T-cell (primary cell): ENCODE results near the gene GOLGA2. TPM values are rescaled to one million over a fixed set of nuclear protein-coding genes. Genes with fewer than 3 reads are reported as not detected.

Source experiments
- ATAC-seq, 4 experiments: fragments of 200-7000 bp in 3 of 4; fragments of 150-1000 bp in 1 of 4; cut with Tn5 transposase; replicated peaks in 1 of 4; 1 replicate in 3 of 4; 2 replicates in 1 of 4; pipeline ENCODE4 v1.10.0; 2021; ENCODE audit warnings: moderate library complexity in 3 of 4, mild to moderate bottlenecking in 2 of 4, moderate number of reproducible peaks in 1 of 4
- CTCF ChIA-PET, 2 donors: fragments of 300-600 bp; sonication (Branson Sonifier 250); formaldehyde crosslinking; loops; one replicate each; lab custom pipeline; 2022; ENCODE audit warnings: antibody characterized with exemption in 2 of 2; lab: Charles Lee
- POLR2A ChIA-PET, 2 donors: fragments of 300-600 bp; sonication (Branson Sonifier 250); formaldehyde crosslinking; loops; one replicate each; lab custom pipeline; 2022; ENCODE audit warnings: antibody characterized with exemption in 2 of 2; lab: Charles Lee
- DNase-seq, 35 experiments: peaks; one replicate each; pipeline versions ENCODE4 v3.0.0 to v3.0.0-alpha.2; 2013 to 2023
- H3K27ac ChIP-seq: one replicate; pipeline ENCODE4 v1.5.1; 2013; ENCODE audit warnings: low read length
- H3K27me3 ChIP-seq, 2 experiments: replicated peaks in 1 of 2; 1 replicate in 1 of 2; 2 replicates in 1 of 2; pipeline versions ENCODE4 v1.6.1 to v1.7.0; 2013; ENCODE audit warnings: low read length in 1 of 2, mixed read lengths in 1 of 2; ENCODE audit not compliant: control insufficient read depth in 2 of 2, insufficient read depth in 2 of 2; ENCODE audit errors: extremely low read depth in 1 of 2
- H3K36me3 ChIP-seq, 2 donors: 1 replicate in 1 of 2; 2 replicates in 1 of 2; pipeline versions ENCODE4 v1.6.1 to v1.7.0; 2013; ENCODE audit warnings: low read length in 1 of 2; ENCODE audit not compliant: control insufficient read depth in 2 of 2, insufficient read depth in 1 of 2; ENCODE audit errors: extremely low read depth in 1 of 2
- H3K4me1 ChIP-seq, 2 experiments: 1 replicate in 1 of 2; 2 replicates in 1 of 2; pipeline versions ENCODE4 v1.6.1 to v1.7.0; 2013; ENCODE audit warnings: low read length in 2 of 2, mixed read lengths in 1 of 2; ENCODE audit not compliant: insufficient read depth in 2 of 2, control insufficient read depth in 1 of 2; ENCODE audit errors: extremely low read depth in 1 of 2
- H3K4me3 ChIP-seq, 2 donors: 1 replicate in 1 of 2; 2 replicates in 1 of 2; pipeline versions ENCODE4 v1.5.1 to v1.7.0; 2013; ENCODE audit warnings: mild to moderate bottlenecking in 2 of 2, low read length in 1 of 2, moderate library complexity in 1 of 2; ENCODE audit not compliant: control insufficient read depth in 1 of 2; ENCODE audit errors: extremely low read depth in 1 of 2
- H3K9me3 ChIP-seq: 2 replicates; pipeline ENCODE4 v1.7.0; 2013
- H3K27ac Mint-ChIP-seq, 2 donors: one replicate each; pipeline ENCODE4 v1.8.0; 2020 to 2021; ENCODE audit warnings: mild to moderate bottlenecking in 2 of 2, mixed read lengths in 2 of 2
- H3K27me3 Mint-ChIP-seq, 2 donors: one replicate each; pipeline ENCODE4 v1.8.0; 2021 to 2022; ENCODE audit warnings: mixed read lengths in 2 of 2
- H3K36me3 Mint-ChIP-seq: one replicate; pipeline ENCODE4 v1.8.0; 2021; ENCODE audit warnings: mixed read lengths
- H3K4me1 Mint-ChIP-seq, 3 donors: one replicate each; pipeline ENCODE4 v1.8.0; 2020 to 2022; ENCODE audit warnings: mixed read lengths in 3 of 3, mild to moderate bottlenecking in 1 of 3
- H3K4me3 Mint-ChIP-seq, 3 donors: one replicate each; pipeline ENCODE4 v1.8.0; 2020 to 2022; ENCODE audit warnings: mild to moderate bottlenecking in 3 of 3, mixed read lengths in 3 of 3, moderate library complexity in 3 of 3
- H3K9me3 Mint-ChIP-seq, 3 donors: one replicate each; pipeline ENCODE4 v1.8.0; 2020 to 2022; ENCODE audit warnings: mixed read lengths in 3 of 3
- WGBS: methylation state at CpG from one replicate; pipeline ENCODE4 v1.1.5; 2013; ENCODE audit warnings: missing lambda C conversion rate; ENCODE audit not compliant: insufficient coverage; 5-methylcytosine and 5-hydroxymethylcytosine counted together
- total RNA-seq, 35 experiments: library from RNA in 6 of 35; stranded (reverse) in 6 of 35; fragments of 120-200 nt in 1 of 35; gene quantifications; one replicate each; pipeline versions ENCODE4 v1.2.1 to v1.2.4 and lab custom pipeline; 2013 to 2026

Gene GOLGA2, protein sequence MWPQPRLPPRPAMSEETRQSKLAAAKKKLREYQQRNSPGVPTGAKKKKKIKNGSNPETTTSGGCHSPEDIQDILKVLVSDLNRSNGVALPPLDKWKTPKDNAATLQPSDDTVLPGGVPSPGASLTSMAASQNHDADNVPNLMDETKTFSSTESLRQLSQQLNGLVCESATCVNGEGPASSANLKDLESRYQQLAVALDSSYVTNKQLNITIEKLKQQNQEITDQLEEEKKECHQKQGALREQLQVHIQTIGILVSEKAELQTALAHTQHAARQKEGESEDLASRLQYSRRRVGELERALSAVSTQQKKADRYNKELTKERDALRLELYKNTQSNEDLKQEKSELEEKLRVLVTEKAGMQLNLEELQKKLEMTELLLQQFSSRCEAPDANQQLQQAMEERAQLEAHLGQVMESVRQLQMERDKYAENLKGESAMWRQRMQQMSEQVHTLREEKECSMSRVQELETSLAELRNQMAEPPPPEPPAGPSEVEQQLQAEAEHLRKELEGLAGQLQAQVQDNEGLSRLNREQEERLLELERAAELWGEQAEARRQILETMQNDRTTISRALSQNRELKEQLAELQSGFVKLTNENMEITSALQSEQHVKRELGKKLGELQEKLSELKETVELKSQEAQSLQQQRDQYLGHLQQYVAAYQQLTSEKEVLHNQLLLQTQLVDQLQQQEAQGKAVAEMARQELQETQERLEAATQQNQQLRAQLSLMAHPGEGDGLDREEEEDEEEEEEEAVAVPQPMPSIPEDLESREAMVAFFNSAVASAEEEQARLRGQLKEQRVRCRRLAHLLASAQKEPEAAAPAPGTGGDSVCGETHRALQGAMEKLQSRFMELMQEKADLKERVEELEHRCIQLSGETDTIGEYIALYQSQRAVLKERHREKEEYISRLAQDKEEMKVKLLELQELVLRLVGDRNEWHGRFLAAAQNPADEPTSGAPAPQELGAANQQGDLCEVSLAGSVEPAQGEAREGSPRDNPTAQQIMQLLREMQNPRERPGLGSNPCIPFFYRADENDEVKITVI
- total RNA-seq (10 to 100 TPM; 49.6 to 71.3 (median 60.5) TPM), total RNA-seq (lab: John Stamatoyannopoulos, UW) (29.4 to 95.3 (median 60.1) reads per million in 29 experiments)
- total RNA-seq (2013), result 29.8 TPM

DNA sequence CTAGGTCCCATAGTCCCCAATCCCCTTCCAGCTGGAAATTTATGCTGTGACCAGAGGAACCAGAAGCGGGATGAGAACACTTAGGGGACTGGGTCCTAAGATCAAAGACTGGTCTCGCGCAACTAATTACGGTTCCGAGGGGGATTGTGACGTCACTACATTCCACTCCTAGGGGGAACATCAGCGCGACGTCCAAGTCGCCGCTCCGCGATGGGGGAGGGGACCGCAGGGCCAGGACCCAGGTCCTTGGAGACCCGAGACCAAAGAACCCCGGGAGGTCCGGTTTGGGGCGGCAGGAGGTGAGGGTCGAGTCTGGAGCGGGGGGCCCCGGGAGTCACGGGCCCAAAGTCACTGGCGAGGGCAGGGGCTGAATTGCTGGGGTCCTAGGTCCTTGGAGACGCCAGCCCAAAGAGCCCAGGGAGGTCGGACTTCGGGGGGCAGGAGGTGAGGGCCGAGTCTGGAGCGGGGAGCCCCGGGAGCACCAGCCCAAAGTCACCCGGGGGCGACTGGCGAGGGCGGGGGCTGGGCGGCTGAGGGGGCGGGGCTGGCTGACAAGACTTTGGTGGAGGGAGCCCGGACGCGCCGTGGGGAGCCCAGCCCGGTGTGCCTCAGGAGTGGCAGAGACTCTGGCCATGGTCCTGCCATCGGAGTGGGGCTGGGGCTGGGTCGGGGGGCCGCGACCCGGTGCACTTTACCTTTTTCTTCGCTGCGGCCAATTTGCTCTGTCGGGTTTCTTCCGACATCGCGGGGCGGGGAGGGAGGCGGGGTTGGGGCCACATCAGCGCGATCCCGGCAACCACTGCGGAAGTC lies at the start of gene GOLGA2:
Gene GOLGA2 (minus strand): TSS at position 810 of the 810 bp plus-strand sequence. CDS start 31 bp downstream, at position 779.
- H3K4me1 ChIP-seq, result peaks cover 3 to 25% of the 10 kb centered on the region in 2 experiments
- H3K27me3 ChIP-seq, result no peaks in the 10 kb centered on the region
- H3K27ac ChIP-seq, result peak within 1 kb of the TSS; percentile 61
- DNase-seq, result peak in 3 of 35 experiments; percentile 4 to 37 (median 4)
- H3K4me3 ChIP-seq, result peak within 1 kb of the TSS; percentile 78 to 82
- Mint-ChIP-seq H3K9me3 (no peaks in the 10 kb centered on the region), H3K4me3 (peak within 1 kb of the TSS; percentile 93 to 97 (median 95)), H3K4me1 (peaks cover 28 to 49% (median 39%) of the 10 kb centered on the region in 3 donors), H3K36me3 (peaks cover 29% of the 10 kb centered on the region), H3K27me3 (no peaks in the 10 kb centered on the region), H3K27ac (peak within 1 kb of the TSS; percentile 96 to 98)
- peaks cover 0 to 24% of the 10 kb centered on the region in 2 donors for H3K36me3 ChIP-seq
- ChIA-PET POLR2A (no interaction called here), CTCF (interaction anchor here in 1 of 2 donors (1.2 kb wide), 1 partner anchor 25 kb away, joined by 8 read pairs; no protein-coding TSS in a partner anchor)
- under 1% methylated on average over 44 of the region's 57 CpGs for WGBS
- H3K9me3 ChIP-seq, result no peaks in the 10 kb centered on the region
- ATAC-seq, result peak; percentile 61 to 66 (median 63)

DNA sequence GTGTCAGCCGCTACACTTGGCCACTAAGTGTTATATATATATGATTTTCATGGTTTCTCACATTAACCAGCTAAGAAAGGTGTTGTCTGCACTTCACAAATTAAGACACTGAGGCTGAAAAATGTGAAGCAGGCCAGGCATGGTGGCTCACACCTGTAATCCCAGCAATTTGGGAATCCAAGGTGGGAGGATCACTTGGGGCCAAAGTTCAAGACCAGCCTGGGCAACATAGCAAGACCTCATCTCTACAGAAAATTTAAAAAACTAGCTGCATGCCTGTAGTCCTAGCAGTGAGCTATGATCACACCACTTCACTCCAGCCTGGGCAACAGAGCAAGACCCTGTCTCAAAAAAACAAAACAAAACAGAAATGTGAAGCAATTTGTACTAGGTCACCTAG lies 48.6 kb upstream of the GOLGA2 start:
- CTCF ChIA-PET, result no interaction called here
- ATAC-seq (no peak), DNase-seq (no peak)
- H3K4me3 Mint-ChIP-seq, result peak overlapping the region; percentile 90 to 97 (median 95)
- no peaks in the 10 kb centered on the region for H3K27me3 ChIP-seq
- POLR2A ChIA-PET, result no interaction called here
- H3K36me3 ChIP-seq, result peaks cover 0 to 29% of the 10 kb centered on the region in 2 donors
- peaks cover 8 to 37% of the 10 kb centered on the region in 2 experiments for H3K4me1 ChIP-seq
- no peaks in the 10 kb centered on the region for H3K9me3 ChIP-seq
- H3K27ac ChIP-seq, result no peak overlapping the region
- H3K4me3 ChIP-seq, result no peak overlapping the region
- WGBS, result no CpG with 5 or more reads among the region's 1 CpG
- no peak overlapping the region for H3K27ac Mint-ChIP-seq
- H3K4me1 Mint-ChIP-seq, result peaks cover 26 to 42% (median 37%) of the 10 kb centered on the region in 3 donors
- peaks cover 20% of the 10 kb centered on the region for H3K36me3 Mint-ChIP-seq
- no peaks in the 10 kb centered on the region for H3K27me3 Mint-ChIP-seq
- H3K9me3 Mint-ChIP-seq, result no peaks in the 10 kb centered on the region

DNA sequence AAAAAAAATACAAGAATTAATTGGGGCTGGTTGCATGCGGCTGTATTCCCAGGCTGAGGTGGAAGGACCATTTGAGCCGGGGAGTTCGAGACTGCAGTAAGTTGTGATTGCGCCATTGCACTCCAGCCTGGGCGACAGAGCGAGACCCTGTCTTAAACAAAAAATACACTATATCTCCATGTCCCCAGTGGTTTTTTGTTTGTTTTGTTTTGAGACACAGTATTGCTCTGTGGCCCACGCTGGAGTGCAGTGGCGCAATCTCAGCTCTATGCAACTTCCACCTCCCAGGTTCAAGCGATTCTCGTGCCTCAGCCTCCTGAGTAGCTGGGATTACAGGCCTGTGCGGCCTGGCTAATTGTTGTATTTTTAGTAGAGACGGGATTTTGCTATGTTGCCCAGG lies 48.0 kb upstream of the GOLGA2 start:
- H3K9me3 Mint-ChIP-seq, result no peaks in the 10 kb centered on the region
- peak overlapping the region; percentile 83 for H3K27ac ChIP-seq
- H3K27ac Mint-ChIP-seq, result peak overlapping the region; percentile 97 to 100
- 88% methylated on average over 1 of the region's 12 CpGs for WGBS
- H3K36me3 ChIP-seq, result peaks cover 0 to 27% of the 10 kb centered on the region in 2 donors
- H3K4me1 ChIP-seq, result peaks cover 8 to 37% of the 10 kb centered on the region in 2 experiments
- H3K4me1 Mint-ChIP-seq, result peaks cover 26 to 42% (median 37%) of the 10 kb centered on the region in 3 donors
- POLR2A ChIA-PET, result no interaction called here
- no peaks in the 10 kb centered on the region for H3K27me3 Mint-ChIP-seq
- H3K4me3 Mint-ChIP-seq, result peak overlapping the region; percentile 90 to 97 (median 95)
- no peak for DNase-seq
- H3K4me3 ChIP-seq, result peak overlapping the region; percentile 77 to 80
- no peak for ATAC-seq
- peaks cover 20% of the 10 kb centered on the region for H3K36me3 Mint-ChIP-seq
- CTCF ChIA-PET, result no interaction called here
- H3K27me3 ChIP-seq, result no peaks in the 10 kb centered on the region
- no peaks in the 10 kb centered on the region for H3K9me3 ChIP-seq

DNA sequence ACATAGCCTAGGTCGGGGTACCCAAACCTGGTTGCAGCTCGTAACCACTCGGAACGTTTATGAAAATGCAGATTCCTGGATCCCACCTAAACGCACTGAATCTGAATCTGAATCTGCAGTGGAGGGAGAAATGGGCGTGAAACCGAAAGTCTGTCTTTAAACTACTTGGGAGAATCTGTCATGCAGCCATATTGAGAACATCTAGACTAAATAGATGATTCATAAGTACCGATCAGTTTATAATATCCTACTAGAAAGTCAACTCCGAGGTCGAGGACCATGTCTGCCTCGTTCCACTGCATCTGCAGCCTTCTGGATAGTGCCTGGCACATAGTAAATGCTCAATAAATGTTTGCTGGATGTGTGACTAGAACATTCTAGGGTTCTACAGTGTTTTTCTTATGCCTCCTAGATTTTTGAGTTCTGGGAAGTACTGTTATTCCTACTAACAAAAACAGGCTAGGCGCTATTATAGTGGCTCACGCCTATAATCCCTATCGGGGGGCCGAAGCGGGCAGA lies 47.5 kb upstream of the GOLGA2 start:
- Mint-ChIP-seq H3K27me3 (no peaks in the 10 kb centered on the region), H3K27ac (peak overlapping the region; percentile 97 to 100), H3K4me3 (peak overlapping the region; percentile 90 to 97 (median 95)), H3K4me1 (peaks cover 26 to 42% (median 37%) of the 10 kb centered on the region in 3 donors), H3K9me3 (no peaks in the 10 kb centered on the region), H3K36me3 (peaks cover 16% of the 10 kb centered on the region)
- no peak for DNase-seq
- CTCF ChIA-PET, result no interaction called here
- POLR2A ChIA-PET, result no interaction called here
- no peaks in the 10 kb centered on the region for H3K27me3 ChIP-seq
- peaks cover 0 to 23% of the 10 kb centered on the region in 2 donors for H3K36me3 ChIP-seq
- WGBS, result 0% methylated on average over 1 of the region's 16 CpGs
- no peaks in the 10 kb centered on the region for H3K9me3 ChIP-seq
- H3K4me1 ChIP-seq, result peaks cover 8 to 37% of the 10 kb centered on the region in 2 experiments
- peak overlapping the region; percentile 83 for H3K27ac ChIP-seq
- H3K4me3 ChIP-seq, result peak overlapping the region; percentile 77 to 80
- no peak for ATAC-seq

DNA sequence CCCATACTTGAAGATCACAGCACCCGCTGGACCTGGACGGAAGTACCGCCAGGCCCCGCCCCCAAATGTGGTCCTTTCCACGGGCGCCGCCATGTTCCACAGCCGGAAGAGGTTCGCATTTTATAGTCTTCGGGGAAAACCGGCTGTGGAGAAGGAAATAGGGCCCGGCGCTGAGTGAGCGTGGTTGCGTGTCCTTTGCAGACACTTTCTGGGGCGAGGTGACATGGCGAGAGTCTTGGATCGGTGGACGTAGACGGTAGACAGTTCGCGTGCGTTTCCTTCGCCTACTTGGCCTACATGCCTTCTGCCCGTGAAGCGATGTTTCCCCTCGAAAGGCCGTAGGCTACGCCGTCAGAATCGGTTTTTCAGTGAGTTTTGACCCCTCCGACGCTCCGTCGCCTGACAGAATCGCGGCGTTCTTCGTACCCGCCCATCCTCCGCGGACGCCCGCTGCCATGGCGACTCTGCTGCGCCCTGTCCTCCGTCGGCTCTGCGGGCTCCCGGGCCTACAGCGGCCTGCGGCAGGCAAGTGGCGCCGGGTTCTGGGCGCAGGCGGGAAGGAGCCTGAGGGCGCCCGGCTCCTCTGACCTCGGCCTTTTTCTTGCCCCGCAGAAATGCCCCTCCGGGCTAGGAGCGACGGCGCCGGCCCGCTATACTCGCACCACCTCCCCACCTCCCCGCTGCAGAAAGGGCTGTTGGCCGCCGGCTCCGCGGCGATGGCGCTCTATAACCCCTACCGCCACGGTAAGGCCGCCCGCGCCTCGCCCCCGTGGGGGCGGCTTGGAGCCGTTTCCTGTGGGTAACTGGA lies 46.8 kb upstream of the GOLGA2 start, which contains the start of the genes COQ4 and TRUB2:
Gene COQ4 (plus strand): TSS at position 436 of the 808 bp plus-strand sequence. CDS start 20 bp downstream, at position 456.
Gene TRUB2 (minus strand): TSS at position 44 of the 808 bp plus-strand sequence. CDS start 39 bp downstream, at position 5.
- peak; percentile 90 to 92 (median 91) for ATAC-seq
- peaks cover 0 to 24% of the 10 kb centered on the region in 2 donors for H3K36me3 ChIP-seq
- Mint-ChIP-seq H3K9me3 (no peaks in the 10 kb centered on the region), H3K4me3 (peak within 1 kb of the TSS; percentile 90 to 97 (median 95)), H3K27me3 (no peaks in the 10 kb centered on the region), H3K4me1 (peaks cover 26 to 42% (median 37%) of the 10 kb centered on the region in 3 donors), H3K36me3 (peaks cover 13% of the 10 kb centered on the region), H3K27ac (peak within 1 kb of the TSS; percentile 97 to 100)
- H3K27me3 ChIP-seq, result no peaks in the 10 kb centered on the region
- peak within 1 kb of the TSS; percentile 83 for H3K27ac ChIP-seq
- WGBS, result under 1% methylated on average over 78 of the region's 83 CpGs
- ChIA-PET CTCF (no interaction called here), POLR2A (no interaction called here)
- peaks cover 8 to 37% of the 10 kb centered on the region in 2 experiments for H3K4me1 ChIP-seq
- peak within 1 kb of the TSS; percentile 77 to 80 for H3K4me3 ChIP-seq
- DNase-seq, result peak; percentile 84 to 96 (median 90)
- no peaks in the 10 kb centered on the region for H3K9me3 ChIP-seq
